ENCODE results near the gene MVB12B.
A peak's percentile ranks its signal among the peaks of the same experiment; 100 is the strongest.

MVB12B gene

DNA sequence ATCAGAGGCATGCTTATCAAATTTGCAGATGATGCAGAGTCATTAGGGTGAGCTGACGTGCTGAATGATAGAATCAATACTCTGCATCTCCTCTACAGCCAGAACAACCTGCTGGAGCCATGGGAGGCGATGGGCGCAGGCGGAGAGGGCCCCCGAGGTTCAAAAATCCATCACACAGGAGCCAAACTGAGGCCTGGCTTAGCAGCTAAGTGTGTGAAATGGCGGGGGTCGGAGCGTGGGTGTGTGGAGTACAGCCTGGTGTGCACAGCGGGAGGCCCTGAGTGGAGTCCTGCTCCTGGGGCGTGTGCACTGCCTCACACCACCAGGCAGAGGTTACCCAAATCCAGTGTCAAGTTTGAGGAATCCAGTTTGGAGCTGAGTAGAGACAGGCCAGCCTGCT, 73.2 kb downstream of the MVB12B start:
- no peak for DNase-seq
- no peaks in the 10 kb centered on the region for H3K27me3 ChIP-seq (ENCODE audit: insufficient read depth, low read depth, severe bottlenecking)

DNA sequence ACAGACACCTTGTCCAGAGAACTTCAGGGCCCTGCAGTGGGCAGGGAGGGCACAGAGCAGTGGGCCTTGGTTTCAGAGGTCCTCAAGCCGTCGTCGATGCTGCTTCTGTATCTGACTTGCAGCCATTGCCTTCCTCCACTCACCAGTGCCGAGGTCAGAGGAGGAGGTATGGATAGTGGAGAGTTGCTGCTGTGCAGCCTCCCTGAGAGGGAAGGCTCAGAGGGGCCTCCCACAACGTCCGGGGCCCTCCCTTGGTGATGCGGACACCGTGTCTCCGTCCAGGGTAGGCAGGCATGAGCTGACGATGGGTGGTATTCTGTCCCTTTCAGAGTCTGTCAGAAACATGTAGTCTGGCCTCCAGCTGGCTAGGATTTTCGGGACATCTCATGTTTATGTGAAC, 73.9 kb downstream of the MVB12B start:
- Histone ChIP-seq H3K36me3 (peaks cover 48% of the 10 kb centered on the region), H3K4me3 (ENCODE audit: low read depth, low read length) (no peak overlapping the region), H3K27me3 (ENCODE audit: insufficient read depth, low read depth, severe bottlenecking) (no peaks in the 10 kb centered on the region), H3K9me3 (ENCODE audit: severe bottlenecking) (no peaks in the 10 kb centered on the region), H3K27ac (no peak overlapping the region)
- no peak for DNase-seq
- TF ChIP-seq CTCF (IDR thresholded peaks at IDR 0.05; ENCODE audit: low read depth, low read length), result no peak

More for the DNA sequence above, 73.2 kb downstream of the MVB12B start:
- Histone ChIP-seq H3K36me3 (peaks cover 56% of the 10 kb centered on the region), H3K9me3 (ENCODE audit: severe bottlenecking) (no peaks in the 10 kb centered on the region), H3K4me3 (ENCODE audit: low read depth, low read length) (no peak overlapping the region), H3K27ac (no peak overlapping the region)
- no peak for TF ChIP-seq CTCF (IDR thresholded peaks at IDR 0.05; ENCODE audit: low read depth, low read length)

DNA sequence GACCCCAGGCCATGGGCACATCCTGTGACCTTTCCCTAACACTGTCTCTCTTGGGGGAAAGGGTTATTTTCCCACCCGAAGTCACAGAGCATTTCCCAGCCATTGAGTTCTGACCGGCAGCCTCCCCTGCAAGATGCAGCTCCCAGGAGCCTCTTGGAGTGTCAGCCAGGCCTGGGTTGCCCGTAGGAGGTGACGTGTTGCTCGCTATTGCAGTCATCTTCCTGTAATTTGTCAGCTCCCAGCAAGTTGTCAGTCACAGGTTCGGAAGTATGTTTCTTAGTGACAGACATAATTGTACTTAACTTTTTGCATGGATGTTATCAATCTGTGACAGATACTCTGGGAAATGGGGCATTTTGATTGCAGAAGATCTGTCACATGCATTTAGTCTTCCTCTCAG, 74.5 kb downstream of the MVB12B start:
- no peak for TF ChIP-seq CTCF (IDR thresholded peaks at IDR 0.05; ENCODE audit: low read depth, low read length)
- Histone ChIP-seq H3K9me3 (ENCODE audit: severe bottlenecking) (no peaks in the 10 kb centered on the region), H3K36me3 (peaks cover 42% of the 10 kb centered on the region), H3K27ac (no peak overlapping the region), H3K4me3 (ENCODE audit: low read depth, low read length) (no peak overlapping the region), H3K27me3 (ENCODE audit: insufficient read depth, low read depth, severe bottlenecking) (no peaks in the 10 kb centered on the region)
- DNase-seq, result no peak

GRCh38 chr9:126401581-126401980, 75.0 kb downstream of the MVB12B start:
- H3K27ac ChIP-seq, result peak overlapping the region; percentile 30; the same call in 1 of the 2 replicates
- H3K36me3 ChIP-seq, result peaks cover 38% of the 10 kb centered on the region
- no peaks in the 10 kb centered on the region for H3K9me3 ChIP-seq (ENCODE audit: severe bottlenecking)
- H3K27me3 ChIP-seq (ENCODE audit: insufficient read depth, low read depth, severe bottlenecking), result no peaks in the 10 kb centered on the region
- TF ChIP-seq CTCF (IDR thresholded peaks at IDR 0.05; ENCODE audit: low read depth, low read length), result no peak
- DNase-seq, result peak; percentile 81
- H3K4me3 ChIP-seq (ENCODE audit: low read depth, low read length), result no peak overlapping the region

GRCh38 chr9:126403397-126403796, 76.8 kb downstream of the MVB12B start:
- Histone ChIP-seq H3K4me3 (ENCODE audit: low read depth, low read length) (no peak overlapping the region), H3K27me3 (ENCODE audit: insufficient read depth, low read depth, severe bottlenecking) (no peaks in the 10 kb centered on the region), H3K27ac (no peak overlapping the region), H3K9me3 (ENCODE audit: severe bottlenecking) (no peaks in the 10 kb centered on the region), H3K36me3 (peaks cover 28% of the 10 kb centered on the region)
- no peak for DNase-seq
- no peak for TF ChIP-seq CTCF (IDR thresholded peaks at IDR 0.05; ENCODE audit: low read depth, low read length)

- H3K9me3 ChIP-seq (ENCODE audit: severe bottlenecking), result no peaks in the 10 kb centered on the region
- H3K27me3 ChIP-seq (ENCODE audit: insufficient read depth, low read depth, severe bottlenecking), result no peaks in the 10 kb centered on the region
- H3K27ac ChIP-seq, result no peak overlapping the region
- peaks cover 22% of the 10 kb centered on the region for H3K36me3 ChIP-seq
- TF ChIP-seq CTCF (IDR thresholded peaks at IDR 0.05; ENCODE audit: low read depth, low read length), result no peak
- H3K4me3 ChIP-seq (ENCODE audit: low read depth, low read length), result no peak overlapping the region
- DNase-seq, result no peak
Measured at GRCh38 chr9:126404459-126404858, 77.8 kb downstream of the MVB12B start.
